Ishikawa (cell line): ENCODE measurements around the gene NOXO1.

Experiments used
- CEBPB ChIP-seq: IDR thresholded peaks from 2 replicates; pipeline ENCODE4 v1.6.1; 2012
- CREB1 ChIP-seq: IDR thresholded peaks from 2 replicates; pipeline ENCODE4 v1.6.1; 2012; ENCODE audit warnings: low read depth
- EGR1 ChIP-seq: IDR thresholded peaks from 2 replicates; pipeline ENCODE4 v1.6.1; 2012
- EP300 ChIP-seq: IDR thresholded peaks from 2 replicates; pipeline ENCODE4 v1.6.1; 2012; ENCODE audit warnings: borderline replicate concordance
- FOXM1 ChIP-seq: IDR thresholded peaks from 2 replicates; pipeline ENCODE4 v1.6.1; 2012; ENCODE audit warnings: low read depth, borderline replicate concordance
- MAX ChIP-seq: IDR thresholded peaks from 2 replicates; pipeline ENCODE4 v1.6.1; 2012
- NFIC ChIP-seq: IDR thresholded peaks from 2 replicates; pipeline ENCODE4 v1.6.1; 2012
- RAD21 ChIP-seq: IDR thresholded peaks from 2 replicates; pipeline ENCODE4 v1.6.1; 2012; ENCODE audit warnings: low read depth
- REST ChIP-seq: IDR thresholded peaks from 2 replicates; pipeline ENCODE4 v1.6.1; 2012; ENCODE audit warnings: low read depth, mild to moderate bottlenecking
- TAF1 ChIP-seq: IDR thresholded peaks from 2 replicates; pipeline ENCODE4 v1.6.1; 2012; ENCODE audit warnings: low read depth, mild to moderate bottlenecking
- TCF12 ChIP-seq: IDR thresholded peaks from 2 replicates; pipeline ENCODE4 v1.6.1; 2012; ENCODE audit warnings: low read depth
- TEAD4 ChIP-seq: IDR thresholded peaks from 2 replicates; pipeline ENCODE4 v1.6.1; 2012
- USF1 ChIP-seq: IDR thresholded peaks from 2 replicates; pipeline ENCODE4 v1.6.1; 2012
- YY1 ChIP-seq: IDR thresholded peaks from 2 replicates; pipeline ENCODE4 v1.6.1; 2012; ENCODE audit warnings: low read depth
- ZBTB7A ChIP-seq: IDR thresholded peaks from 2 replicates; pipeline ENCODE4 v1.6.1; 2012; ENCODE audit warnings: low read depth

NOXO1 gene

DNA sequence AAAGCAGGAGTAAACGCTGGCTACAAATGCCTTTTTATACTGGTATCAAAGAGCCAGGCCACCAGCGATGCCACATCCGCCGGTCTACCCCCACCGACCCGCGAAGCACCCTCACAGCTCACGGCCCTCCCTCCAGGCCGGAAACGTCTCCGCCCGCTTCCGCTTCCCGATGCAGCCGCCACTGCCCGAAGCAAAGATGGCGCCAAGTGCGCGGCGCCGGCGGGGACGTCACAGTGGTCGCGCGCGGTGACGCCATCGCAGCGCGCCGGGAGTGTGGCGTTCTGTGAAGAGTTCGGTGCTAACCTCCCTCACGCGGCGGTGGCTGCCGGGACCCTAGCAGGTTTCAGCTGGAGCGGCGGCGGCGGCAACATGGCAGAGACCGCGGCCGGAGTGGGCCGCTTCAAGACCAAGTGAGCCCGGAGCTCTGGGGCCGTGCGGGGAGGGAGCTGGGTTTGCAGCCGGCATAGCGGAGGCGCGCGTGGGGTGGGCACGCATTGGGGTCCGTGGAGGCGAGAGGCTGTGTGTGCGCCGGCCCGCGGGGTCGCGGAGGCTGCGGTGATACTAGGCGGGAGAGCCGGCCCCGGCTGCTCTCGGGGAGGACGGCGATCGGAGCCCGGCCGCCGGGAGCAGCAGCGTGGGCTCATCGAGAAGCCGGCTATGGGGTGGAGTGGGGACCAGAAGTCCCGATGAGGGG lies 9.3 kb downstream of the NOXO1 start, which contains the start of gene TBL3:
Gene TBL3, plus strand, starts transcription at position 258 of the 694 bp plus-strand sequence. Its CDS starts 112 bp downstream, at position 370.
- TF ChIP-seq TCF12 (peak; percentile 78), USF1 (peak; percentile 59), EP300 (peak; percentile 13; the same call in 1 of the 2 replicates), REST (no peak), TEAD4 (peak; percentile 33; the same call in 1 of the 2 replicates), ZBTB7A (0 out of 2 replicates have a peak, but pooled peaks have one; percentile 44), YY1 (peak; percentile 100), CEBPB (no peak; the same call in 1 of the 2 replicates), EGR1 (peak; percentile 91), NFIC (peak; percentile 49), MAX (peak; percentile 92), RAD21 (no peak), FOXM1 (no peak), TAF1 (peak; percentile 91), CREB1 (peak; percentile 100)

DNA sequence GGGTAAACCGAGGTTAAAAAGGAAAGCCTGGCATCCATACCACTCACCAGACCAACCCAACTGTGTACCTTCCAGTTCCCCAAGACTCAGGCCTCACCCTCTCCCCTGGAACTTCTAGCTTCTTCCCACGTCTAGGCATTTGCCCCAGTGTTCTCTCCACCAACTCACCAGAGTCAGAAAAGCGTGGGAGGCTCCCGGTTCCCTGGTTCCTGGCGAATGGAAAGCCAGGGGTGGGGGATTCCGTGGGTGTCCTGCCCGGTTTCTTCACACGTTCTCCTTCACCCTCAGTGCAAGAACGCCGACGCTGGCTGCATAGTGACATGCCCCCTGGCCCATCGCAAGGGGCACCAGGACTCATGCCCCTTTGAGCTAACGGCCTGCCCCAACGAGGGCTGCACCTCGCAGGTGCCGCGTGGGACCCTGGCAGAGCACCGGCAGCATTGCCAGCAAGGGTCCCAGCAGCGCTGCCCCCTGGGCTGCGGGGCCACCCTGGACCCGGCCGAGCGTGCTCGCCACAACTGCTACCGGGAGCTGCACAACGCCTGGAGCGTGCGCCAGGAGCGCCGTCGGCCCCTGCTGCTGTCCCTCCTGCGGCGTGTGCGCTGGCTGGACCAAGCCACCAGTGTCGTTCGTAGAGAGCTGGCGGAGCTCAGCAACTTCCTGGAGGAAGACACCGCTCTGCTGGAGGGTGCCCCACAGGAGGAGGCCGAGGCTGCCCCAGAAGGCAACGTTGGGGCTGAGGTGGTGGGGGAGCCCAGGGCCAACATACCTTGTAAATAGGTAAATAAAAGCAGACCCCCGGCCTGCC lies 12.9 kb downstream of the NOXO1 start:
- TF ChIP-seq EGR1 = no peak
- no peak for TF ChIP-seq CEBPB
- TF ChIP-seq TAF1 = no peak
- no peak for TF ChIP-seq EP300
- TF ChIP-seq USF1 = no peak
- TF ChIP-seq CREB1 = no peak
- TF ChIP-seq FOXM1 = no peak
- TF ChIP-seq YY1 = no peak
- TF ChIP-seq NFIC = no peak
- no peak for TF ChIP-seq TCF12
- TF ChIP-seq REST = no peak
- TF ChIP-seq RAD21 = no peak
- TF ChIP-seq TEAD4 = no peak
- TF ChIP-seq MAX = no peak
- TF ChIP-seq ZBTB7A = no peak

GRCh38 chr16:1966460-1966859 lies 14.8 kb downstream of the NOXO1 start, which contains the start of gene RNF151:
TSS of gene RNF151 (plus strand) at chr16:1966856. CDS start at chr16:1966882, 26 bp downstream.
- TF ChIP-seq ZBTB7A = no peak
- TF ChIP-seq CEBPB = no peak

DNA sequence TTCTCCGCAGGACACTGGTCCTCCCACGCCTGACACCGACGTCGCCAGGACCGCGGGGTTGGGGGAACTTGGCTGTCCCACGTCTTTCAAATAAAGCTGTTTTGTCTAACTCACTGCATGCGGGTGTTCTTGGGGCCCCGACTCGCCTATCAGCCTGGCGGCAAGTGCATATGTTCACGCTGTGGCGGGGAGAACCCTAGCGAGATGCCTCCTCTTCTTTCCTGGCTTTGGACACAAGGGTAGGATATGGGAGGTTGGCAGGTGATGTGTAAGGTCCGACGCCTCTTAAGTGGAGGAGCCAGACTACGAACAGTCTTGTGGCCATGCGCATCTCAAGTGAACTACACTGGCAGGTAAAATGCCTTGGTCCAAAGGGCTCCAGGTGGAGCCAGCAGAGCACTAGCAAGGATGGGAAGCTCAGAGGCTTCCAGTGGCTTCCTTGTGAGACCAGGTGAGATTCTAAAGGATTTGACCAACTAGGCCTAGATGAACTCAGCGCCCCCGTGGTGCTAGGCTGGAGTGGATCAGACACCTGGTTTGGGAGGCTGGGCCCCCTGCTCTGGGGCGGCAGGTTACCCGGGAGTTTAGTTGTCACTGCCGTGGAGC lies 15.8 kb downstream of the NOXO1 start:
- no peak for TF ChIP-seq TEAD4
- TF ChIP-seq REST = no peak
- no peak for TF ChIP-seq TAF1
- no peak for TF ChIP-seq EP300
- no peak for TF ChIP-seq USF1
- TF ChIP-seq TCF12 = no peak
- no peak for TF ChIP-seq MAX
